ENCODE results near the gene RIN3.

The RIN3 gene

DNA sequence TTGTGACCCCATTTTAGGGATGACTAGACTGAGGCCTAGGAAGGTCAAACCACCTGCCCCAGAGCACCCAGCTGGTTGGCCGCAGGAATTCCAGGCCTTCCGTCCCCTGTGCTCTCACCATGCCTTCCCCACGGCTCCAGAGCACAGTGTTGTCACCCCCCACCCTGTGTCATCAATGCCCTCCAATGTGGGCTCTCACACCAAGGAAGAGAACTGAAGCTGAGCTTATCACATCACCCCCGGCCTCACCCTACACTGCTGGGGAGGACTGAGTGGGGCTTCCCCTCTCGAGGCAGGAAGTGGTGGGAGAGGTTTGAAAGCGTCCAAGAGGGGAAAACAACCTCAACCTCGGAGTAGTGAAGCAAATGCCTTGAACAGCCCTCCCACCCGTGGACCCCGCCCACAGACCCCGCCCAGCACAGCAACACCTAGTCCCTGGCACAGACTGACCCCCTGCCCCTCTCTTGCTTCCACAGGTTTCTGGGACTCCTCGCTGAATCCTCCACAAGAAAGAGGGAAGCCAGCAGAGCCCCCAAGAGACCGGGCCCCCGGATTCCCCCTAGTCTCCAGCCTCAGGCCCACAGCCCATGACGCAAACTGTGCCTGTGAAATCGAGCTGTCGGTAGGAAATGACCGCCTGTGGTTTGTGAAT is 137.7 kb downstream of the RIN3 start:
- no peak for DNase-seq (ENCODE audit: low read depth)

DNA sequence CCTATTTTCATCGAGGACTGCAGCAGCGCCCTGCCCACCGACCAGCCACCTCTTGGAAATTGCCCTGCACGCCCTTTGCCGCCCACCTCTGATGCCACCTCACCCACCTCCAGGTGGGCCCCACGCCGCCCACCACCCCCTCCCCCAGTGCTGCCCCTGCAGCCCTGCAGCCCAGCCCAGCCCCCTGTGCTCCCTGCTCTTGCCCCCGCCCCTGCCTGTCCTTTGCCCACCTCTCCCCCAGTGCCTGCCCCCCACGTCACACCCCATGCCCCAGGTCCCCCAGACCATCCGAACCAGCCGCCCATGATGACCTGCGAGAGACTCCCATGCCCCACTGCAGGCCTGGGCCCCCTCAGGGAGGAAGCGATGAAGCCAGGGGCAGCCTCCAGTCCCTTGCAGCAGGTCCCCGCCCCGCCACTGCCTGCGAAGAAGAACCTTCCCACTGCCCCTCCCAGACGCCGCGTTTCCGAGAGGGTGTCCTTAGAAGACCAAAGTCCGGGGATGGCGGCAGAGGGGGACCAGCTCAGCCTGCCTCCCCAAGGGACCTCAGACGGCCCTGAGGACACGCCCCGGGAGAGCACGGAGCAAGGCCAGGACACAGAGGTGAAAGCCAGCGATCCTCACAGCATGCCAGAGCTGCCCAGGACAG is 138.3 kb downstream of the RIN3 start:
- no peak for DNase-seq (ENCODE audit: low read depth)

DNA sequence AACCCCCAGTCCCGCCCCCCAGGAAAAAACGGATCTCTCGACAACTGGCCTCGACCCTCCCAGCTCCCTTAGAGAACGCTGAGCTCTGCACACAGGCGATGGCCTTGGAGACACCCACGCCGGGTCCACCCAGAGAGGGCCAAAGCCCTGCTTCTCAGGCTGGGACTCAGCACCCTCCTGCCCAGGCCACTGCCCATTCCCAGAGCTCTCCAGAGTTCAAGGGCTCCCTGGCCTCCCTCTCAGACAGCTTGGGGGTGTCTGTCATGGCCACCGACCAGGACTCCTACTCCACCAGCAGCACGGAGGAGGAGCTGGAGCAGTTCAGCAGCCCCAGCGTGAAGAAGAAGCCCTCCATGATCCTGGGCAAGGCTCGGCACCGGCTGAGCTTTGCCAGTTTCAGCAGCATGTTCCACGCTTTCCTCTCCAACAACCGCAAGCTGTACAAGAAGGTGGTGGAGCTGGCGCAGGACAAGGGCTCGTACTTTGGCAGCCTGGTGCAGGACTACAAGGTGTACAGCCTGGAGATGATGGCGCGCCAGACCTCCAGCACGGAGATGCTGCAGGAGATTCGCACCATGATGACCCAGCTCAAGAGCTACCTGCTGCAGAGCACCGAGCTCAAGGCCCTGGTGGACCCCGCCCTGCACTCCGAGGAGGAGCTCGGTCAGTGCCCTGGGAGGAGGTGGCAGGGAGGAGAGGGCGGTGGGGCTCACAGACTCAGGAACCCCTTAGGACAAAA is 139.0 kb downstream of the RIN3 start:
- no peak for DNase-seq (ENCODE audit: low read depth)

DNA sequence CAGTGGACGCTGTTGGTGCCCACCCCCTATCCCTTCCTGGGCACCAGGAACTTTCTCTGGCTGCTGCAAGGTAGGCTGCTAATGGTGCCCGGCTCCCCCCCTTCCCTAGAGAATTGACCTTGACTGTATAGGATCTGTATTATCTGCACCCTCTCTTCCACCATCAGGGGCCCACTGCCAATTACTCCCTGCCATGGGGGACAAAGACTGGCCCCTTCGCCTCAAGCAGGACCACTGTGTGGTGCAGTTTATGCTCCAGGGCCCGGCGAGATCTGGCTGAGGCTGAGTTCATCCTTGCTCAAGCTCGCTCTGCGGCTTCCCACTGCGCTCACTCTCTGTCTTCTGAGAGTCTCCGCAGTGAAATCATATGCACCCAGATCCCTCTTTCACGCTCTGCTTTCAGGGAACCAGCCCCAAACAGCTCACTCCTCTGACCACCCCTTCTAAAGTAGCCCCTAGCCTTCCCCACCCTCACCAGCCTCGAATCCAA is 139.6 kb downstream of the RIN3 start:
- DNase-seq (ENCODE audit: low read depth), result no peak

DNA sequence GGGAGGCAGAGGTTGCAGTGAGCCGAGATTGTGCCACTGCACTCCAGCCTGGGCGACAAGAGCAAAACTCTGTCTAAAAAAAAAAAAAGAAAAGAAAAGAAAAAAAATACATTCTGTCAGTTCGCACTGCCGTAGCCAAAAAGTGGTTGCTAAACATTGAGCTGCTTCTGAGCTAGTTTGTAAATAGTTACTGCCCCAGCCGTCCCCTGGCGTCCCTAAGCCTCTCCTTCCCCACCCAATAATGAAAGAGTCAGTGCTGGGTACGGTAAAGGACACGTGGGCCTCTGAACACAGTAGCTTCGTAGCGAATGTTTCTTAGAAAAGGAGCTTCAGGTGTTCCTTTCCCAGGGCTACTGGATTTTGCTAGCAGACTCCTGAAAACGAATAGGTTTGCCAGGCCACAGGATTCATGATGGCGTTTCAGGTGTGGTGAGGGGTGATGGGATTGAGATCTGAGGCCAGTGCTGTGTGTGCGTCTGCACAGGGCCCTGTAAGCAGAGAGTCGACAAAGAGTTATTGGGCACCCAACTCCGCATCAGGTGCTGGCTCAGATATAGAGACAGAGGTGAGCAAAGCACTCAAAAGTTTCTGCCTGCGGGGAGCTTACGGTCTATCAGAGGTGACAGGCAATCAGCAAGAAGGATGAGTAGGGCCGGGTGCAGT is 140.8 kb downstream of the RIN3 start:
- DNase-seq (ENCODE audit: low read depth), result no peak

DNA sequence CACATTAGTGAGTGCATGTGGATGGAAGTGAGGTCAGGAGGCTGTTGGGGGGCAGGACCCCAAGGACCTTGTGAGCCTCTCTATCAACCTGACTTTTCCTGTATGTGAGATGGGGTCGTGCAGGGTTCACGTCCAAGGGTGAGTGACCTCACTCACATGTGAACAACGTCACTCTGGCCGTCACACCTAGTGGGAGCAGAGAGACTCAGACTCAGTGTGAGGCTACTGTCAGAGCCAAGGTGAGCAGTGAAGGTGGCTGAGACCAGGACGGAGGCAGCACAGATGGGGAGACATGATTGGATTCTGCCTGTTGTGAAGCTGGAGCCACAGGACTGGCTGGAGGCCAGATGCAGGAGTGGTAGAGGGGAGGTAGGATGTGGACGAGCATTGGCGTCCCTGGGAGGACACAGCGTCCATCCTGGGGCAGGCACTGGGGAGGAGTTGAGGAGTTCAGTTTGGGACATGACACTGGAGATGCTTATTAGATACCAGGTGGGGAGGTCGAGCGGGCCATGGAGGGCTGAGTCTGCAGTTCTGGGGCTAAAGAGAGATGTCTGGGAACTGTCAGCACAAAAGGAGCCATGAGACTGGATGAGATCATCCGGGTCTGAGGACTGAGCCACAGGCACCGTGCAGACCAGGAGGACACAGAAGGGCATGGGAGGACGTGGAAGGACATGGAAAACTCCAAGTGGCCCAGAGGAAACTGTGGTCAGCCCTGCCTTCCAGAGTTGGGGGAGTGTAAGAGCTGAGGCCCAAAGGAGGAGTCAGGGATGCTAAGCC is 142.0 kb downstream of the RIN3 start:
- no peak for DNase-seq (ENCODE audit: low read depth)

DNA sequence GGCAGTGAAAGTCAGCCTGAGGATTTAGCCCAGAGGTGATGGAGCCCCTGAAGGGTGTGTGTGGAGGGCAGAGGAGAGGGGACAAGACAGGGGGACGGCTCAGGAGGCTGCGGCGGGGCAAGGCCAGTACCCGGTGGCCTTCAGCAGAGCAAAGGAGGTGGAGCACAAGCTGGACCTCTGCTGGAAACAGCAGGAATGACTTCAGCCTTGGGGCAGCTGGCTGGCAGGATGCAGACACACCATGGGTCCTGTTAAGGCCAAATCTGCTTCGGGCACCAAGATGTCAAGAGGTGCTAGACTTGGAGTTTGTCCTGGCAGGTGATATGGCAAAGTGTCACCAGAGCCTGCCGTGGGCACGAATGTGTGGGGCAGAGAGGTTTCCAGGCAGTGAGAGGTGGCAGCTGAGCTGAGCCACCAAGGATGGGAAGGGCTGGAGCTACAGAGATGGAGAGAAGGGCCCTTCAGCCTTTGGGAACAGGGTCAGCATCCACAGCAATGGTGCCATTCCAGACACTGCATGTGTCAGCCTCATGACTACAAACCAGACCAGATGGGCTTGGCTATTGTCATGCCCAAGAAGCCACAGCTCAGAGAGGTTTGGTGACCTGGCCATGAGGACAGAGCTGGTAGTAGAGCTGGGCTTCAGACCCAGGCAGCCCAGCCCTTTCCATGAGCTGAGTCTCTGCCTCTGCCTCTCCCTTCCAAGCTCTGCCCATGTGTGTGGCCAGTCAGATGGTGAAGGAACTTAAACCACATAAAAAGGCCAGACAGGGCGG is 142.9 kb downstream of the RIN3 start:
- DNase-seq (ENCODE audit: low read depth), result peak; percentile 36

DNA sequence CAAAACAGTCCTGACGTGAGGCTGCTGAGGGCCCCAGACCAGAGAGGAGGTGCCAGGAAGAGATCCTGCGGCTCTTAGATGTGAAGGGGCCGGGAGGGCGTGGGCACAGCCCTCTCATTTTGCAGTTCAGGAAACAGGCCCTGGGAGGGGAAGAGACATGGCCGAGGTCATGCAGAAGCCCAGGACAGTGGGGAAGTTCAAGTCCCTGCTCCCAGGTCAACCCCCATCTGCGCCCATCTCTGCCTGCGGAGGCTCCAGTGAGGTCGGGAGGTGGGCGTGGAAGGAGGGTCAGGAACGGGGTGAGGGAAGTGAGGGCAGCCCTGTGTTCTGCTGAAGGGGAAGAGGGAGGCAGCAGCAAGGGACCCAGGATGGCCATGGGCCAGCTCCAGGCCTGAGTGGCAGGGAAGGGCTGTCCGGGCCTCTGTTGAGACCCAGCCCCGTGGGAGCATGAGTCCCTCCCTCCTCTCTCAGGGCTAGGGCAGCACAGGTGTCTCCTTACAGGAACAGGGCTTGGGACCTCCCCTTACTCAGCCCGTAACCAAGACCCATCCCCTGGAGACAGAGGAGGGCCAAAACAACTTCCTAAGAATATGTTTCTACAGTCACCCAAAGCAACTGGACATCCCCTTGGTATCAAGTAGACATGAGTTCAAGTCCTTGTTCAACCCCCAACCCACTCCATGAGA is 144.0 kb downstream of the RIN3 start:
- no peak for DNase-seq (ENCODE audit: low read depth)

DNA sequence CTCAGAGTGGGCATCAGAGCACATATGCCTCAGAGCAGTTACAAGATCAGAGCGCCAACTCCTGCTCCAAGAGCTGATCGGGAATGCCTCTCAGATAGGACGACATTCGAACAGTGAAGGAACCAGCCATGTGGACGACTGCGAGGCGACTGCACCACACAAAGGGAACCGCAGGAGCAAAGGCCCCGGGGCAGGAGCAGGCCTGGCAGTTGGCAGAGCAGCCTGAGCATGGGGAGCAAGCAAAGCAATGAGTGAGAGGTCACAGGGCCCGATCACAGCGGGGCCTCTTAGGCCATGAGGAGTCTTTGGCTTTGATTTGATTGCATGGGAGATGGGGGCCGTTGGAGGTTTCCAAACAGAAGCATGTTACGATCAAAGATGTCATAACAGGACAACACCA is 144.6 kb downstream of the RIN3 start:
- no peak for DNase-seq (ENCODE audit: low read depth)

DNA sequence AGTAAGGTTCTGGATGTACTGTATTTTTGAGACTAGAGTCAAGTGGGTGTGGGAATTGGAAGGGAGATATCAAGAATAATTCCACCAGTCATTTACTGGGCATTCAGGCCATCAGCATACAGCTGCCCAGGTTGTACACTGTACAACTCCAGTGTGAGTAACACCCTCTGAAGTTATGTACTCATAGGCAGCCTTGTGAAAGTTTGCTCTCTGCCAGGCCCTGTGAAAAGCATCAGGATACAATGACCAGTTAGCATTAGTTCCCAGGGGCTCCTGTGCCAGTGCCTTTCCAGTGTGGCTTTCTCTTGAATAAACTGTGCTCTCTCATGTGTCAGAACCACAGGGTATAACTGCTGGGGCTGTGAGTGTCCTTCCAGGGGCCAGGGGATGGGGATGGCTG is 145.1 kb downstream of the RIN3 start:
- DNase-seq (ENCODE audit: low read depth), result no peak

DNA sequence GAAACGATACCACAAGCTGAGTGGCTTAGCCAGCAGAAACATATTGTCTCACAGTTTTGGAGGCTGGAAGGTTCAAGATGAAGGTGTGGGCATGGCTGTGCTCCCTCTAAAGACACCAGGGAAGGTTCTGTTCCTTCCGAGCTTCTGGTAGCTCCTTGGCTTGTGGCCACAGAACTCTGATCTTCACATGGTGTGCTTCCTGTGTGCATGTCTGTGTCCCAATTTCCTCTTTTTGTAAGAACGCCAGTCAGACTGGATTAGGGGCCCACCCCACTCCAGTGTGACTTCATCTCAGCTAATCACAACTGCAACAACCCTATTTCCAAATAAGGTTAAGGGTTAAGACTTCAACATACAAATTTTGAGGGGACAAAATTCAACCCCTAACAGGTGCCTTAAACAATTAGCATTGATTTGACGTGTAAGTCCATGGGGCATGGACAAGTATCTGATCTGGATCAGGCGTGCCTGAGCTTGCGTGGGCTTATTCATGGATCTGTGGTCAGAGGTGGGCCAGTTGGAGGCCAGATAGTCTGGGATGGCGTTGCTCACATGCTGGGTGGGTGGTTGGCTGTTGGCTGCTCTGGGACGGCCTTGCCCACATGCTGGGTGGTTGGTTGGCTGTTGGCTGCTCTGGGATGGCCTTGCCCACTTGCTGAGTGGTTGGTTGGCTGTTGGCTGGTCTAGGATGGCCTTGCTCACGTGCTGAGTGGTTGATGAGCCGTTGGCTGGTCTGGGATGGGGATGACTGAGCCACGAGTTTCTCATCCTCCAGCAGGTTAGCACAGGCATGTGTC is 146.4 kb downstream of the RIN3 start:
- peak; percentile 31 for DNase-seq (ENCODE audit: low read depth)

DNA sequence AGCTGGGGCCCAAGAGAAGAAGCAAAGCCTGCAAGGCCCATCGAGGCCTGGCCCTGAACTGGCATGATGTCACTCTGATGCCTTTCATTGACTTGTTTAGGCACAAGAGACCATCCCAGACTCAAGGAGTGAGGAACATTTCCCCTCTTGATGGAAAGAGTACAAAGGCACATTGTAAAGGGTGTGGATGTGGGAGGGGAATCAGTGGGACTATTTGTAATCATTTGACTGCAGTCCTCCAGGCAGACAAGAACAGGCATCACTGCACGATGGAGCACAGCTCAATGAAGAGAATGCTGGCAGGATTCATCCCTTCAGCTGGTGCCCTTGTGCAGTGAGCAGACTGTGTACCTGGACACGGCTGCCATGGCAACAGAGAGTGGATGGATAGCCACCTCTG is 147.0 kb downstream of the RIN3 start:
- no peak for DNase-seq (ENCODE audit: low read depth)

DNA sequence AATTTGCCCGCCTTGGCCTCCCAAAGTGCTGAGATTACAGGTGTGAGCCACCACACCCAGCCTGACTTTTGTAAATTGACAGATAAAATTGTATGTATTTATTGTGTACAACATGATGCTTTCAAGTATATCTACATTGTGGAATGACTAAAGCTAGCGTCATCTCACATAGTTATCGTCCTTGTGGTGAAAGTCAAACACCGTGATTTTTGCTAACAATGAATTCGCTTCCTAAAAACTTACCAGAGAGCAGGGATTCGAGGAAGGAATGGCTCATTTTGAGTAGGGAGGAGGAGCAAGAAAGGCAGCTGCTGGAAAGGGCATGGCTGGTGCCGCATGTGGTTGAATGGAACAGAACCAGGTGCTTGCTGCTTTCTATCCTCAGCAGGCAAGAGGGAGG is 149.5 kb downstream of the RIN3 start:
- no peak for DNase-seq (ENCODE audit: low read depth)

DNA sequence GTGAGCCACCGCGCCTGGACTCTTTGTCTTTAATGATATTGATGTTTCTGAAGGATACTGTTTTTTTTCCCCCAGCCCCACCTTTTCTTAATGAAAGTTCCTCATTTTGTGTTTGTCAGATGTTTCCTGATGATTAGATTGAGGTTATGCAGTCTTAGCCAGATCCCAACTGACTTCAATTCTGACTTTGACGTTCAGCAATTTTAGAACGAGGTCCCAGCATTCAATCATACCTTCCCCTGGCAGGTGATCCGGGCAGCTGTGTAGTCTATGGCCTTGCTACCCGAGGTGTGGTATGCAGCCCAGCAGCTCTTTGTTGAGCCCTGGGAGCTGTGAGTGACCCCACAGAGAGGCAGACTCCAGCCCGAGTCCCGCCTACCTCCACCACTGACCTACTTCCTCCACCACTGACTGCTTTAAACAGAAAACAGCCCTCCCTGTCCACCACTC is 152.1 kb downstream of the RIN3 start:
- no peak for DNase-seq (ENCODE audit: low read depth)

DNA sequence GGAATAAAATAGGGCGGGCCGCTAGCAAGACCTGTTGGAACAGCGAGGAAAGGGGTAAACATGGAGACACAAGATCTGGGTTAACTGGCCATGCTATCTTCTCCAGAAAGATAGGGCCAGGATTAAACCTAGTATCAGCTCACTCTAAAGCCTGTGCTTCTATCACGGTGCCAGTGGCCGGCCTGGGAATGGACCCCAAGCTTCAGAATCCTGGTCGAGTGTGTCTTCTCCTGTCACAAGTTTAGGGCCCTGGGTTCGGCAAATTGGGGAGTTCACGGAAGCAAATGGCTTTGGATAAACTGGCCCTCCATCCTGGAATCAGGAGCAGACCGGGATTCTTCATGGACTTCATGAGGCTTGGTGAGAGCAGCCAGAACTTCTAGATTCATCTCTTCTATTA is 152.7 kb downstream of the RIN3 start:
- no peak for DNase-seq (ENCODE audit: low read depth)

DNA sequence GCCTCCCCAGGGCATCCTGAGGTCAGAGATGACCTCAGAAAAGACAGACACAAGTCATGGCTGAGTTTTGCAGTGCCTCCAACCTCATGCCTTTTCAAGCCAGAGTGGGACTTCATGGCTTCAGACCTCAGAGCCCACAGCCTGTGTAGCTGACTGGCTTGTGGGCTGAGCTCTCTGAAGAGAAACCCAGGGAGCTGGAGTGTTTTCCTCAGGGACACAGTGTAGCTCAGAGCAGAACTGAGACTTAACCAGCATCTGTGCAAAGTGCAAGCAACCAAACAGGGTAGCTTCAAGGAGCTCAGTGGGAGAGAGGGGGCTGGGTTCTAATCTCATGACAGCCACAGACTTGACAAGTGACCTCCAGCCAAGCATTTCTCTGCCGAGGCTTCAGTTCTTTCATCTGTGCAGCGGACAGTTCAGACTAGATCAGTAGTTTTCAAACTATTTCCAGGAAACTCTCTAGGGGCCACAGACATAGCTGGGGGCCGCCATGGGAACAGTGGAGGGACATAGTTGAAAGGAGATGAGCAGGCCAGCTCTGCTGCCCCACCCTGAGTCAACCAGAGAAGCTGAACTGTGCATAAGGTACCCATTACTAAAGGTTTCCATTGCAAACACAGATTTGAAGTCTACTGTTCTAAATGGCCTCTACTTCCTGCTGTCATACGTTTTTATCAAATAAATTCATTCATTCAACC is 154.8 kb downstream of the RIN3 start:
- DNase-seq (ENCODE audit: low read depth), result no peak

DNA sequence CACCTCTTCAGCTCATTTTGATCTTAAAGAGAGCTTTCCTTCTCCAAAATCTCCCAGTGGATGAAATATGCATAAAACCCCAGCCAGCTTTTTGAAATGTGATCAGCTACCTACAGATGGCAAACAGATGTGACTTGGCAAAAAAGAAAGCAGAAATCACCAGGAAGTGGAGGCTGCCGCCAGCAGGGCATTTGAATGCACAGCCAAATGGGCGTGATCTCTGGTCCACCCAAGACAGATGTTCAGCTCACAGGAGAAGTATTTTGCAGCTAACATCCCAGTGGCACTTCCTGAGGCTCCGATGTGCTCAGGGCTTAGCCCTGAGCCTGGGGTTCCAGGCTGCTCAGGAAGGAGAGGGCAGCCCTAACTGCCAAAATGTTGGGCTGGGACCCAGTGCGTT is 156.6 kb downstream of the RIN3 start:
- peak; percentile 85 for DNase-seq (ENCODE audit: low read depth)

DNA sequence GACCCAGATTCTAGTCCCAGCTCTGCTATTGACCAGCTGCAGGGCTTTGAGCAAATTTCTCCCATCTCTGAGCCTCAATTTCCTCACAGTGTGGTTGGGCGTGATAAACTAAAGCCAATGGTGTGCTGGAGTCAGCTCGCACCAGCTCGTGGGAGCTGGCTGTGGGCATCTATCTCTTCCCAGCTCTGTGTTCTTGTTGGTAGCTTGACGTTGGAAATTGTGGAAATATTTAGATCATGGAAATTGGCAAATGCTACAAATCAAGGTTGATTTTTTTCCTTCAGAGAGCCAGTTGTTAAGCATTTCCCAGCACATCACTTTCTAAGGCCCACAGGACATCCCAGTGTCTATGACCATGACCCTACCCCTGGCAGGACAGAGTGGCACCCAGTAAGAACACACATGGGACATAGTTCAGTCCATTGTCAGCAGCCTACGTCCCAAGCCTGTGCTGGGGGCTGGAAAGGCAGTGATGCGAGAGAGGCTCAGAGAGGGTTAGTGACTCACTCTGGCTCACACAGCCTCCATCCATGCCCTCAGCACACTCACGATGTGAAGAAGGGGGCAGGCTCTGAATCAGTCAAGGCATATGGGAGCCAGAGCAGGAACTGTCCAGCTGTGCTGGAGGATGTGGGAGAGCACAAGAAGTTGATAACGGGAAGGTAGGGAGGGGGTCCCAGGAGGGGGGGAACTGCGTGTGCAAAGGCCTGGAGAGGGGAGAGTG is 157.2 kb downstream of the RIN3 start:
- peak; percentile 42 for DNase-seq (ENCODE audit: low read depth)
